Measurements from ENCODE around the gene GLIPR2. TPM values are rescaled to one million over a fixed set of nuclear protein-coding genes. Genes with fewer than 3 reads are reported as not detected.

GLIPR2 gene
- total RNA-seq, 2 donors from 2014 or later = 52.2 to 74.9 TPM

DNA sequence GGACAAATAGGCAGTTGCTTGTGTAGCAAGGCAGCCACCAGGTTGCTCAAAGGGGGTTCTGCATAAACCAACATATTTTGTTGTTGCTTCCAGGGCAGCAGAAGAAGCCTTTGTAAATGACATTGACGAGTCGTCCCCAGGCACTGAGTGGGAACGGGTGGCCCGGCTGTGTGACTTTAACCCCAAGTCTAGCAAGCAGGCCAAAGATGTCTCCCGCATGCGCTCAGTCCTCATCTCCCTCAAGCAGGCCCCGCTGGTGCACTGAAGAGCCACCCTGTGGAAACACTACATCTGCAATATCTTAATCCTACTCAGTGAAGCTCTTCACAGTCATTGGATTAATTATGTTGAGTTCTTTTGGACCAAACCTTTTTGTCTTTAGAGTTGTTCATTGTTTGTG is 75.0 kb downstream of the GLIPR2 start:
- no peak for DNase-seq (ENCODE audit: low spot score)
- intact Hi-C loops (cut with DNase I) = no loop called here

DNA sequence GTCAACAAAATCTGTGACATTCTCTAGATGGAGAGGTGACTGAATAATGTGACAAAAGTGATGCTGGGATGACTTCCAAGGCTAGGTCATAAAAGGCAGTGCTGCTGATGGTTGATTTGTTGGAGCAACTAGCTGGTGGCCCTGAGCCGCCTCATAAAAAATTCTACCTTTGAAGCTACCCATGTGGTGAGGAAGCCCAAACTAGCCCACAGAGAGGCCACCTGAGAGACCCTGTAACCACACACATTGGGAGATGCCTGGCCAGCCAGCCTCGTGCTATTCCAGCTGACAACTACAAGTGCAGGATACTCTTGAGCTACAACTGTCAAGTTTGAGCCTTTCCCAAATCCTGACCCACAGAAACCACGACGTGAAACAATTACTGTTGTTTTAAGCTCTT is 76.9 kb downstream of the GLIPR2 start:
- no peak for DNase-seq (ENCODE audit: low spot score)
- intact Hi-C loops (cut with DNase I) = no loop called here

Other genes with a start within 250 kb of the GLIPR2 start
- gene HRCT1, start 230.5 kb upstream of the GLIPR2 start, total RNA-seq = 10 to 100 TPM in 1 of 2 donors, 1 to 10 TPM in 1; 4.8 to 20.1 TPM
- 1 to 10 TPM; 2.5 to 4.0 TPM for gene SPAAR, start 227.2 kb upstream of the GLIPR2 start, total RNA-seq
- gene OR2S2, start 178.6 kb upstream of the GLIPR2 start, total RNA-seq = not detected
- gene RECK, start 99.8 kb upstream of the GLIPR2 start, total RNA-seq = 10 to 100 TPM; 20.1 to 30.3 TPM
- 1 to 10 TPM; 2.0 to 2.5 TPM for gene CCIN, start 32.7 kb downstream of the GLIPR2 start, total RNA-seq
- 100 to 1,000 TPM; 109 to 135 TPM for gene CLTA, start 54.2 kb downstream of the GLIPR2 start, total RNA-seq
- gene GNE, start 121.7 kb downstream of the GLIPR2 start, total RNA-seq = 10 to 100 TPM; 14.9 to 22.3 TPM

All from posterior vena cava (tissue), 2 donors.